Muscle of leg (tissue), 11 donors: ENCODE measurements around the gene CCZ1B. TPM values are rescaled to one million over a fixed set of nuclear protein-coding genes. Genes with fewer than 3 reads are reported as not detected.
"Not testable (repeated sequence)": the region's sequence is repeated elsewhere in the genome, so short reads cannot be mapped to it uniquely, and the experiment has no call there.

Experiments
- DNase-seq: peaks from one replicate; pipeline ENCODE4 v3.0.0; 2013
- H3K27ac ChIP-seq: one replicate; pipeline ENCODE4 v1.5.1; 2013; ENCODE audit warnings: mild to moderate bottlenecking, low read length, control low read depth
- H3K27me3 ChIP-seq: one replicate; pipeline ENCODE4 v1.6.1; 2013; ENCODE audit warnings: low read length; ENCODE audit not compliant: control insufficient read depth, insufficient read depth
- H3K36me3 ChIP-seq: one replicate; pipeline ENCODE4 v1.6.1; 2013; ENCODE audit warnings: low read length; ENCODE audit not compliant: control insufficient read depth, insufficient read depth
- H3K4me1 ChIP-seq: one replicate; pipeline ENCODE4 v1.6.1; 2013; ENCODE audit warnings: low read length; ENCODE audit not compliant: control insufficient read depth, insufficient read depth
- H3K4me3 ChIP-seq: one replicate; pipeline ENCODE4 v1.5.1; 2013; ENCODE audit warnings: low read length, control low read depth
- H3K9me3 ChIP-seq: replicated peaks from 2 replicates; pipeline ENCODE4 v1.6.1; 2013; ENCODE audit warnings: low read depth, low read length; ENCODE audit not compliant: control insufficient read depth
- WGBS: methylation state at CpG from one replicate; pipeline ENCODE4 v1.1.5; 2013; ENCODE audit warnings: missing lambda C conversion rate; ENCODE audit not compliant: insufficient coverage; 5-methylcytosine and 5-hydroxymethylcytosine counted together
- polyA plus RNA-seq, 8 donors: library from polyadenylated mRNA; unstranded; fragments of 120-200 nt; gene quantifications; one replicate each; pipeline versions ENCODE4 v1.2.1 to v1.2.3, GENCODE V29; 2013; ENCODE audit warnings: inconsistent platforms in 1 of 8, low replicate concordance in 1 of 8; ENCODE audit not compliant: insufficient read length in 8 of 8, insufficient read depth in 1 of 8
- total RNA-seq: library from RNA; stranded (reverse); fragments of 120-200 nt; gene quantifications from one replicate; pipeline ENCODE4 v1.2.4, GENCODE V29; 2013

CCZ1B gene
- total and polyA plus RNA-seq, 9 donors, result 28.4 to 83.2 (median 42.1) TPM

DNA sequence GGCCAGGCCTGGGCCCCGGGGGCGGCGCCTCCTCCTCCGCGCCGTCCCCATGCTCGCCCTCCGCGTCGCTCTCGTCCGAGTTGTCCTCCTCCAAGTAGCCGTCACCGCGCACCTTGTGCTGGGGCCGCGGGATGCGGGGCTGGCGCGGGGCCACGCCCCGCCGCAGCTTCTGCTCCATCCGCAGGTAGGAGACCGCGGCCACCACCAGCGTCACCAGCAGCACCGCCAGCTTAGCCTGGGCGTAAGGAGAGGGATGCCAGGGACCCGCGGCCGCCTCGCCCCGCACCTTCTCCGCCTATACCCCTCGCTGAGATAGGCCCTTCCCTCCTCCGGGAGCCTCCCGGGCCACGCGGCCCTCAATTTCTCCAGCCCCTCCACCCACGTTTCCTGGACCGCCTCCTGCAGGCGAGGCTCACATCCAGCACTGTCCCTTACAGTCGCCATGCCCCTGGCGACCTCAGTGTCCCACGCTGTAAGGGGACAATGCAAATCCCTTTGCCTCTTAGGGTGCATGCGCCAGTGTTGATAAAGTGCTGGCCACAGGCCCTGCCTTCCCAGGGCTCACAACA is 29.6 kb upstream of the CCZ1B start:
- 2% methylated on average over 9 of the region's 47 CpGs for WGBS
- not testable (repeated sequence) for H3K4me3 ChIP-seq

DNA sequence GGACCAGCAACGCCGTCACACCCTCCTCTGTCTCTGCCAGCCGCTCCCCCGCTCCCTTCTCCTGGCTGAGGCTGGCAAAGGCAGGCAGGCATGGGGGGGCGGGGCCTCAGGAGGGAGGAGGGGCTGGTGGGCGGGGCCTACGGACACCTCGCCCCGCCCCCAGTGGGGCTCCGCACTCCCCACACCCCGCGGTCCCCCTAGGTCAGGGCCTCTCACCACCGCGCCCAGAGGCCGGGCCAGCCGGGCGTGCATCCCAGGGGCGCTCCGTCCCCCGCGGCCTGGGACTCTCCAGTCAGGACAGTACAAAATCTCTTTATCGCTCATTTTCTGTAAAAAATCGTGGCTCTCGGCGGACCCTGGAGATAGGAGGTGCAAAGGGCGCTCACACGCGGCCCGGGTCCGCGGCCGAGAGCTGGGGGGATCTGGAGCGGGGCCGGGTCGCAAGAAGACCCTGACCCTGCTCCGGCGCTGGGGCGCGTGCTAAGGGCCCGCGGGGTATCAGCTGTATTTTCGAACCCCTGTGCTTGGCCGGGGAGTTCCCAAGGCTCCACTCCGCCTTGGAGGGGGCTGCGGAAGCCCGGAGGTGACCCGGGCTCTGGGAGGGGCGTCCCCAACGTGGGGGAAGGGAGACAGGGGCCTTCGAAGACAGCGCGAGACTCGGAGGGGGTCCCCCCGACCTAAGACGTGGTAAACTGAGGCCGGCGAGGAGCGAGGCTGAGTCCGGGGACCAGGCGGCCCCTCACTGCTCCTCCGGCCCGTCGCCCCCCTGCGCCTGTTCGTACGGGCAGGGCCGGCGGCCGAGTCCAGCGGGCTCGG is 28.9 kb upstream of the CCZ1B start:
- peak overlapping the region; percentile 20 for H3K4me3 ChIP-seq
- 0% methylated on average over 6 of the region's 71 CpGs for WGBS
- not testable (repeated sequence) for H3K4me1 ChIP-seq, H3K36me3 ChIP-seq, H3K9me3 ChIP-seq, H3K27me3 ChIP-seq, H3K27ac ChIP-seq, DNase-seq

More for the DNA sequence above, 29.6 kb upstream of the CCZ1B start:
- not testable (repeated sequence) for H3K36me3 ChIP-seq, H3K27me3 ChIP-seq, H3K27ac ChIP-seq, H3K4me1 ChIP-seq, H3K9me3 ChIP-seq, DNase-seq

DNA sequence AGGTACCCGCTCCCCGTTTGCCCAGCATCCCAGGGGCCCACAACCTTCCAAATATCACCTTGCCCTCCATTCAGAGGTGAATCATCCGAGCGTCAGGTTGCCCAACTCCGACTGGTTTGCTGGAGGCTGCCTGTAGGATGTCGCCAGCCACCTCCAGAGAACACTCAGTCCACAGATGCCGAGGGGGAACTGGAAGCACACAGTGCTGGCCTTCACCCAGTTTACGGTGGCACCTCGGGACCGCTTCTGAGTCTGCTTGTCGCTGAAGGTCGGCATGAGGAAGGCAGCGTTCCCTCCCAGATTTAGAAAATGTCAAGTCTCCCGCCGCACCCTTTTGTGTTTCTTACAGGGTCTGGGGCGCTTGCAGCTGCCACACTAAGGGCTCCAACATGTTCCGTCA is 27.6 kb upstream of the CCZ1B start:
- H3K9me3 ChIP-seq, H3K4me3 ChIP-seq, DNase-seq, H3K4me1 ChIP-seq, H3K27ac ChIP-seq, H3K36me3 ChIP-seq, H3K27me3 ChIP-seq: not testable (repeated sequence)
- WGBS, result 77% methylated on average over 11 of the region's 17 CpGs

DNA sequence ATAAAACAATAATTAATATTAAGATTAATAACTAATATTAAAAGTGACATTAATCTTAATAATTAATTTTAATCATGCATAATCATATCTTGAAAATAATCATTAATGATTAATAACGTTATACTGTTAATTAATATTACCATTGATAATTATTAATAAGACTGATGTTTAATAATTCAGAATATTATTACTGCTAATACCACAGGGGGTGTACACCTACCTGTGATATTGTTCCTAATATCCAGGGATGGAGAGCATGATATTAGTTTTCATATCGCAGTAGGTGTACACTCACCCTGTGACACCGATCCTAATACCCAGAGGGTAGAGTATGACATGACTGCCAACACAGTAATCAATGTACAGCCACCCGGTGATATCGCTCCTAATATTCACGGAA is 23.1 kb upstream of the CCZ1B start:
- H3K4me1 ChIP-seq, H3K27ac ChIP-seq, H3K36me3 ChIP-seq, H3K9me3 ChIP-seq, H3K27me3 ChIP-seq, H3K4me3 ChIP-seq, DNase-seq: not testable (repeated sequence)
- WGBS, result 100% methylated on average over 1 of the region's 6 CpGs

DNA sequence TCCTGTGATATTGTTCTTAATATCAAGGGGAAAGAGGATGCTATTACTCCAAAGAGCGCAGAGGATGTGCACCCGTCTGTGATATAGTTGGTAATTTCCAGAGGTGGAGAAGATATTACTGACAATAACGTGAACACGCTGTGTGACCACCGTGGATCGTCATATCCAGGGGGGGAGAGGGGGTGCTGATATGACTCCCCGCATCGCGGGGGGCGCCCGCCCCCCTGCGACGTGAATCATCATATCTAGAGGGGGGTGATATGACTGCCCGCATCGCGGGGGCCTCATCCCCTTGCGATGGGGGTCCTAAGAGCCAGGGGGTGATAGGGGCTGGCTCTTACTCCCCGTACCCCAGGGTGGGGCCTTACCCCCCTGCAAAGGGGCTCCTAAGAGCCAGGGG is 21.7 kb upstream of the CCZ1B start:
- not testable (repeated sequence) for DNase-seq, H3K9me3 ChIP-seq, H3K27me3 ChIP-seq, H3K27ac ChIP-seq, H3K4me1 ChIP-seq, H3K36me3 ChIP-seq, H3K4me3 ChIP-seq
- 93% methylated on average over 2 of the region's 18 CpGs for WGBS

DNA sequence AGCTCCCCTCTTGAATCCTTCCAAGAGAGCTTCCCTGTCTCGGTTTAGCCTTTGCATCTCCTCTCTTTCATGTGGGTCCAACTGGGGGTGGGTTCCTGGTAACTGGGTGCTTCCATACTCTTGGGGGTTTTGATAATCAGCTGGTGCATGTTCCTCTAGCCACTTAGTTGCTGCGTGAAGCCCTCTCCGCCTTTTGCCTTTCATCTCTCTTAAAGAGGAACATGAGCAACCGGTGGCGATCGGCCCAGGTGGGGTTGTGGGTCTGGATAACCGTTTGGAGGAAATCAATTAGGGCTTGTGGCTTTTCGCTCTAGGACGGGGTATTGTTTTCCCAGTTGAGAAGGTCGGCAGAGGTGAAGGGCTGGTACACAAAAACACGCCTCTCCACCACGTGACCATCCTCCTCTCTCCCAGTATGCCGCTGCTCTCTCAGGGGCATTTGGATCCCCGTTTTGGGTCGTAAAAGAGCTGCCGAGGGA is 19.9 kb upstream of the CCZ1B start:
- H3K27ac ChIP-seq, DNase-seq, H3K9me3 ChIP-seq, H3K36me3 ChIP-seq, H3K4me1 ChIP-seq, H3K27me3 ChIP-seq, H3K4me3 ChIP-seq: not testable (repeated sequence)
- no CpG with 5 or more reads among the region's 16 CpGs for WGBS

DNA sequence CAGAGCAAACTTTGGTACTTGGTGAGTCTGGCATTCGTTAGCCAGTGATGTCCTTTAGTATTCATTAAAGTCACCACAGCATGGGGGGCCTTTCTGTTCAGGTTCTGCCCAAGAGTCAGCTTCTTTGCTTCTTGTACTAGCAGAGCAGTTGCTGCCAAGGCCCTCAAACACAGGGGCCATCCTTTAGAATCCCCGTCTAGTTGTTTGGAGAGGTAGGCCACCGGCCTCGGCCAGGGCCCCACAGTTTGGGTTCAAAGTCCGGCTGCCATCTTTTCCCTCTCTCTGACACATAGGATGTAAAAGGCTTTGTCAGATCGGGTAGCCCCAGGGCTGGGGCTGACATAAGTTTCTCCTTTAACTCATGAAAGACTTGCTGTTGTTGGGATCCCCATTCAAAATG is 17.6 kb upstream of the CCZ1B start:
- H3K4me1 ChIP-seq, result not testable (repeated sequence)
- WGBS, result 76% methylated on average over 5 of the region's 6 CpGs

DNA sequence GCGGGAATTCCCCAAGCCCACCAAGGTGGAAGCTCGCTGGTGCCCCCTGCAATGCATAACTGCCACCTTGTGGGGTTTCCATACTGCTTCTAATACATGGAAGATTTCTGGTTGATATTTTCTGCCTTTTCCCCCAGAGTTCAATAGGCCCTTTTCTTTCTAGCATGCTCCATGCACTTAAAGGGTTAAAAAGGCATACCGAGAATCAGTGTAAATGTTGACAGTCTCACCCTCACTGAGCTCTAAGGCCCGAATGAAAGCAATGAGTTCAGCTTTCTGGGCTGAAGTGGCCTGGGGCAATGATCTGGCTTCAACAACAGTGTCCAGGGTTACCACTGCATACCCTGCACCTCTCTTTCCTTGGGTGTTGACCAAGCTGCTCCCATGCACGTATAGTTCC is 17.0 kb upstream of the CCZ1B start:
- not testable (repeated sequence) for H3K4me3 ChIP-seq, H3K9me3 ChIP-seq, DNase-seq, H3K36me3 ChIP-seq, H3K27ac ChIP-seq, H3K27me3 ChIP-seq, H3K4me1 ChIP-seq
- 20% methylated on average over 1 of the region's 5 CpGs for WGBS

More for the DNA sequence above, 17.6 kb upstream of the CCZ1B start:
- not testable (repeated sequence) for H3K36me3 ChIP-seq, H3K9me3 ChIP-seq, DNase-seq, H3K27ac ChIP-seq, H3K27me3 ChIP-seq, H3K4me3 ChIP-seq

DNA sequence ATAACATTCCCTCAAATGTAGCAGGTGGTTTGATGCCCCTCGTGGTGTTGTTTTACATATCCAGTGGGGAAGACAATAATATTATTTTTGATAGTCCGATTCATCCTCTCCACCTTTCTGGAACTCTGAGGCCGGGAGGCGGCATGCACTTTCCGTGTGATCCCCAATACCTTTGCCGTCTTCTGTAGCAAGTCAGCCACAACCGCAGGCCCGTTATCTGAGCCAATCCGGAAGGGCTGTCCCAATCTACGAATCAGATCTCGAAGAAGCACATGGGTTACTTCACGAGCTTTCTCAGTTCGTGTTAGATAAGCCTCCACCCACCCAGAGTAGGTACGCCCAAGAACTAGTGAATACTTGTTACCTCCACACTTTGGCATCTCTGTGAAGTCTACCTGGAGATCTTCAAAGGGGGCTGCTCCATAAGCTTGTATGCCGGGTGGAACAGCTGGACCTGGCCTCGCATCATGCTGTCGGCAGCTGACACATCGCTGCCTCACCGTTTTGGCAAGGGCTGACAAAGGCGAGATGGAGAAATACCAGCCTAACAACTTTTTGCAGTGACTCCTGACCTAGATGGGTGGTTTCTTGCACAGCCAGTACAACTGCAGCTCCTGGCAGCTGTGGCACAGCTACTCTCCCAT is 16.3 kb upstream of the CCZ1B start:
- DNase-seq, result not testable (repeated sequence)

DNA sequence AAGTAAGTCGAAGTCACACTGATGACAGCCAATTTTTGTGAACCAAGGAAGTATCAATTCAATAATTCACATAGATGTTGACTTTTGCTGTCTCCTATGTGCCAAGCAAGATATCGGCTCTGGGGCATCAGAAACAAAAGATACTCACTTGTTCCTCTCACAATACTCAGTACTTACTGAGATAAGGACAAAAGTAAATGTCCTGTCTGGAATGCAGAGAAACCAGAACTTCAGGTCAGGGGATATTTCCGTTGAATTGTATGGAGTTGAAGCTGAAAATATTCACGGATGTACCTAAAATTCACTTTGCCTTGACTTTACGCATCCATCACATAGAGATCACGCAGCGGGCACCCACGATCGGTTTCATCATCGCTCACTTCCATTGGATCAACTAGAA is 11.0 kb upstream of the CCZ1B start:
- not testable (repeated sequence) for H3K36me3 ChIP-seq, H3K9me3 ChIP-seq, DNase-seq, H3K4me3 ChIP-seq, H3K27me3 ChIP-seq, H3K27ac ChIP-seq, H3K4me1 ChIP-seq
- 95% methylated on average over 7 of the region's 10 CpGs for WGBS

More for the DNA sequence above, 16.3 kb upstream of the CCZ1B start:
- H3K27me3 ChIP-seq, H3K27ac ChIP-seq, H3K9me3 ChIP-seq, H3K36me3 ChIP-seq, H3K4me1 ChIP-seq, H3K4me3 ChIP-seq: not testable (repeated sequence)
- WGBS, result 70% methylated on average over 12 of the region's 20 CpGs
